HCT116 (cell line): ENCODE results near the gene PLA2R1. TPM values are rescaled to one million over a fixed set of nuclear protein-coding genes. Genes with fewer than 3 reads are reported as not detected.

Experiments
- ATAC-seq: fragments of 200-7000 bp; cut with Tn5 transposase; 2 replicates; pipeline ENCODE4 v1.9.1; 2020; ENCODE audit warnings: mild to moderate bottlenecking, moderate library complexity
- BruUV-seq: library from RNA; stranded (reverse); fragments of 400-500 nt; replicated peaks from 2 replicates; lab custom pipeline; 2021; lab: Mats Ljungman, UMichigan
- CTCF ChIA-PET: fragments of 300-600 bp; sonication (Branson Sonifier 250); formaldehyde crosslinking; loops from one replicate; lab custom pipeline; 2021; ENCODE audit warnings: antibody characterized with exemption; lab: Charles Lee
- POLR2A ChIA-PET: fragments of 300-600, 350-600 bp; sonication (Branson Sonifier 250); formaldehyde crosslinking; loops from one replicate; lab custom pipeline; 2021; ENCODE audit warnings: antibody characterized with exemption; lab: Charles Lee
- RAD21 ChIA-PET, 2 experiments: fragments of 300-600 bp; sonication (Branson Sonifier 250); formaldehyde crosslinking; loops; one replicate each; lab custom pipeline; 2023; ENCODE audit warnings: low total read pairs in 2 of 2; ENCODE audit not compliant: uncharacterized antibody in 2 of 2, unreplicated experiment in 2 of 2, low non-redundant PET in 1 of 2; lab: Charles Lee
- DNase-seq: peaks from one replicate; pipeline ENCODE4 v3.0.0-alpha.2; 2010; ENCODE audit warnings: low read depth, low spot score
- H2AFZ ChIP-seq: fragments of 200-600 bp; shearing (Covaris generic), sonication (generic); 2 replicates; pipeline ENCODE4 v1.6.1; 2017; ENCODE audit warnings: low read depth, mixed run types, mixed read lengths, antibody characterized with exemption, low read length; ENCODE audit not compliant: poor library complexity, severe bottlenecking
- H3K27ac ChIP-seq: 2 replicates; pipeline ENCODE4 v1.5.1; 2012; ENCODE audit warnings: low read depth, low read length
- H3K27me3 ChIP-seq: fragments of 200-600 bp; sonication (generic); 2 replicates; pipeline ENCODE4 v1.6.1; 2016; ENCODE audit warnings: mixed run types, low read length, mixed read lengths; ENCODE audit not compliant: insufficient read depth
- H3K36me3 ChIP-seq, 2 experiments: fragments of 200-500 bp in 1 of 2; fragments of 200-600 bp in 1 of 2; sonication (Bioruptor generic) in 1 of 2; sonication (generic) in 1 of 2; 2 replicates each; pipeline versions ENCODE4 v1.5.1 to v1.6.1; 2014 to 2016; ENCODE audit warnings: low read length in 2 of 2, inconsistent platforms in 1 of 2, mixed read lengths in 1 of 2, mixed run types in 1 of 2; ENCODE audit not compliant: insufficient read depth in 2 of 2, control insufficient read depth in 1 of 2
- H3K4me1 ChIP-seq, 2 experiments: fragments of 200-600 bp in 1 of 2; sonication (generic) in 1 of 2; 2 replicates each; pipeline versions ENCODE4 v1.5.1 to v1.6.1; 2012 to 2017; ENCODE audit warnings: low read length in 2 of 2, inconsistent platforms in 1 of 2, mild to moderate bottlenecking in 1 of 2, mixed read lengths in 1 of 2, mixed run types in 1 of 2, moderate library complexity in 1 of 2; ENCODE audit not compliant: insufficient read depth in 2 of 2, control insufficient read depth in 1 of 2
- H3K4me2 ChIP-seq: fragments of 200-600 bp; sonication (generic); 2 replicates; pipeline ENCODE4 v1.6.1; 2017; ENCODE audit warnings: mixed run types, low read length, mixed read lengths
- H3K4me3 ChIP-seq, 2 experiments: fragments of 200-600 bp in 1 of 2; sonication (generic) in 1 of 2; replicated peaks in 1 of 2; 2 replicates each; pipeline ENCODE4 v1.5.1; 2011 to 2016; ENCODE audit warnings: low read length in 2 of 2, control low read depth in 1 of 2, low read depth in 1 of 2, mild to moderate bottlenecking in 1 of 2, mixed read lengths in 1 of 2, mixed run types in 1 of 2
- H3K79me2 ChIP-seq: fragments of 200-600 bp; sonication (generic); 2 replicates; pipeline ENCODE4 v1.6.1; 2017; ENCODE audit warnings: mild to moderate bottlenecking, mixed run types, low read length, moderate library complexity, mixed read lengths; ENCODE audit not compliant: insufficient read depth
- H3K9ac ChIP-seq: fragments of 200-600 bp; sonication (generic); 2 replicates; pipeline ENCODE4 v1.6.1; 2016; ENCODE audit warnings: low read length, mixed read lengths
- H3K9me2 ChIP-seq: fragments of 200-600 bp; sonication (generic), shearing (Covaris generic); 2 replicates; pipeline ENCODE4 v1.6.1; 2017; ENCODE audit warnings: mixed run types, mild to moderate bottlenecking, moderate library complexity; ENCODE audit not compliant: insufficient read depth
- H3K9me3 ChIP-seq, 2 experiments: fragments of 200-500 bp in 1 of 2; fragments of 200-600 bp in 1 of 2; sonication (Bioruptor generic) in 1 of 2; sonication (generic) in 1 of 2; 2 replicates each; pipeline ENCODE4 v1.6.1; 2014 to 2017; ENCODE audit warnings: low read length in 2 of 2, mixed read lengths in 2 of 2, inconsistent platforms in 1 of 2, low read depth in 1 of 2, mild to moderate bottlenecking in 1 of 2, mixed run types in 1 of 2, moderate library complexity in 1 of 2; ENCODE audit not compliant: control insufficient read depth in 1 of 2, insufficient read depth in 1 of 2
- H4K20me1 ChIP-seq: fragments of 200-600 bp; sonication (generic), shearing (Covaris generic); 2 replicates; pipeline ENCODE4 v1.6.1; 2017; ENCODE audit warnings: mixed run types, mild to moderate bottlenecking, moderate library complexity; ENCODE audit not compliant: insufficient read depth
- CBX3 ChIP-seq: IDR thresholded peaks from 2 replicates; pipeline ENCODE4 v1.6.1; 2012; ENCODE audit warnings: low read depth
- CEBPB ChIP-seq: IDR thresholded peaks from 2 replicates; pipeline ENCODE4 v1.6.1; 2012; ENCODE audit warnings: low read depth
- EGR1 ChIP-seq: IDR thresholded peaks from 2 replicates; pipeline ENCODE4 v1.6.1; 2012; ENCODE audit warnings: low read depth
- ELF1 ChIP-seq: IDR thresholded peaks from 2 replicates; pipeline ENCODE4 v1.6.1; 2012; ENCODE audit warnings: low read depth, borderline replicate concordance
- EZH2phosphoT487 ChIP-seq: fragments of 200-600 bp; IDR thresholded peaks from 2 replicates; pipeline ENCODE4 v1.6.1; 2018; ENCODE audit warnings: antibody characterized with exemption, borderline replicate concordance
- FOSL1 ChIP-seq: IDR thresholded peaks from 2 replicates; pipeline ENCODE4 v1.6.1; 2012; ENCODE audit warnings: low read depth
- JUND ChIP-seq: IDR thresholded peaks from 2 replicates; pipeline ENCODE4 v1.6.1; 2012
- POLR2AphosphoS5 ChIP-seq: IDR thresholded peaks from 2 replicates; pipeline ENCODE4 v1.6.1; 2011; ENCODE audit warnings: mild to moderate bottlenecking, low read depth, low read length, moderate library complexity
- RAD21 ChIP-seq: IDR thresholded peaks from 2 replicates; pipeline ENCODE4 v1.6.1; 2012; ENCODE audit warnings: low read depth, mild to moderate bottlenecking
- SIN3A ChIP-seq: IDR thresholded peaks from 2 replicates; pipeline ENCODE4 v1.6.1; 2012; ENCODE audit warnings: low read depth
- SP1 ChIP-seq: IDR thresholded peaks from 2 replicates; pipeline ENCODE4 v1.6.1; 2012; ENCODE audit warnings: low read depth
- SRF ChIP-seq: IDR thresholded peaks from 2 replicates; pipeline ENCODE4 v1.6.1; 2012; ENCODE audit warnings: low read depth
- YY1 ChIP-seq: IDR thresholded peaks from 2 replicates; pipeline ENCODE4 v1.6.1; 2011; ENCODE audit warnings: low read length, low read depth, moderate library complexity, mild to moderate bottlenecking; ENCODE audit not compliant: insufficient replicate concordance; ENCODE audit errors: extremely low read depth
- ZNF274 ChIP-seq: fragments of 200-500 bp; sonication (Bioruptor generic); IDR thresholded peaks from 2 replicates; pipeline ENCODE4 v1.6.1; 2014; ENCODE audit warnings: mild to moderate bottlenecking, low read depth, low read length, inconsistent platforms
- intact Hi-C: fragments of 100-400 bp; cut with micrococcal nuclease; formaldehyde crosslinking; loops from 2 replicates; pipeline ENCODE4 v1.10.0; 2022
- total RNA-seq: library from RNA; stranded (reverse); gene quantifications from one replicate; pipeline ENCODE4 v1.2.1, GENCODE V29; 2021; ENCODE audit not compliant: unreplicated experiment
- TF ChIP-seq, protein P1 (sequence below), 3 experiments: fragments of 200-600 bp in 1 of 3; sonication (generic) in 1 of 3; IDR thresholded peaks in 2 of 3; conservative IDR thresholded peaks in 1 of 3; 2 replicates each; pipeline ENCODE4 v1.5.1; 2012 to 2017; ENCODE audit warnings: low read depth in 2 of 3, low read length in 2 of 3, antibody characterized with exemption in 1 of 3, borderline replicate concordance in 1 of 3, control low read depth in 1 of 3, mild to moderate bottlenecking in 1 of 3, mixed read lengths in 1 of 3, mixed run types in 1 of 3, moderate library complexity in 1 of 3; ENCODE audit not compliant: insufficient read depth in 1 of 3
- TF ChIP-seq, protein P2 (sequence below): IDR thresholded peaks from 2 replicates; pipeline ENCODE4 v1.6.1; 2012

PLA2R1 gene
- total RNA-seq, 1 experiment from 2014 or later, result 0.34 TPM

DNA sequence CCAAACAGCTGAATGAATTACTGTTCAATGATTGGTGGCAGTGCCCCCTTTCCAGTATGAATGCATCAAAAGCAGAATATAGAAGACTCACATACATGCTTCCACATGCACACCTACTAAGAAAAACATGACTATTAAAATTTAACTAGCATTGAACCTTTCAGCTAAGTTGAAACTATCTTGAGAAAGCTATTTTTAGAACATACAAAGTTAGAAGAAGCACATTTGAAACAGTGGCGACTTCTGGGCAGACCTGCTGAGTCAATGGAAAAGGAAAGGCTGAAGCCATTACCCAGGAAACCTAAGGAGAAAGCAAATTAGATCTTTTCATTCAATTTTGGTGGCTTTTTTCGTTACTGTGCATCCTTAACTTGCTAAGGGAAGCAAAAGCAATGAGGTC, 55.9 kb downstream of the PLA2R1 start (continued):
- TF ChIP-seq, protein P1, sequence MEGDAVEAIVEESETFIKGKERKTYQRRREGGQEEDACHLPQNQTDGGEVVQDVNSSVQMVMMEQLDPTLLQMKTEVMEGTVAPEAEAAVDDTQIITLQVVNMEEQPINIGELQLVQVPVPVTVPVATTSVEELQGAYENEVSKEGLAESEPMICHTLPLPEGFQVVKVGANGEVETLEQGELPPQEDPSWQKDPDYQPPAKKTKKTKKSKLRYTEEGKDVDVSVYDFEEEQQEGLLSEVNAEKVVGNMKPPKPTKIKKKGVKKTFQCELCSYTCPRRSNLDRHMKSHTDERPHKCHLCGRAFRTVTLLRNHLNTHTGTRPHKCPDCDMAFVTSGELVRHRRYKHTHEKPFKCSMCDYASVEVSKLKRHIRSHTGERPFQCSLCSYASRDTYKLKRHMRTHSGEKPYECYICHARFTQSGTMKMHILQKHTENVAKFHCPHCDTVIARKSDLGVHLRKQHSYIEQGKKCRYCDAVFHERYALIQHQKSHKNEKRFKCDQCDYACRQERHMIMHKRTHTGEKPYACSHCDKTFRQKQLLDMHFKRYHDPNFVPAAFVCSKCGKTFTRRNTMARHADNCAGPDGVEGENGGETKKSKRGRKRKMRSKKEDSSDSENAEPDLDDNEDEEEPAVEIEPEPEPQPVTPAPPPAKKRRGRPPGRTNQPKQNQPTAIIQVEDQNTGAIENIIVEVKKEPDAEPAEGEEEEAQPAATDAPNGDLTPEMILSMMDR (IDR thresholded peaks at IDR 0.05 in 2 of 3, conservative IDR thresholded peaks at IDR 0.05 in 1 of 3; ENCODE audit: borderline replicate concordance in 1 of 3, insufficient read depth in 1 of 3, low read depth in 2 of 3, low read length in 2 of 3), result no peak
- no peak for TF ChIP-seq EGR1
- TF ChIP-seq FOSL1, result no peak
- no peak for TF ChIP-seq POLR2AphosphoS5
- no peak for TF ChIP-seq SRF

DNA sequence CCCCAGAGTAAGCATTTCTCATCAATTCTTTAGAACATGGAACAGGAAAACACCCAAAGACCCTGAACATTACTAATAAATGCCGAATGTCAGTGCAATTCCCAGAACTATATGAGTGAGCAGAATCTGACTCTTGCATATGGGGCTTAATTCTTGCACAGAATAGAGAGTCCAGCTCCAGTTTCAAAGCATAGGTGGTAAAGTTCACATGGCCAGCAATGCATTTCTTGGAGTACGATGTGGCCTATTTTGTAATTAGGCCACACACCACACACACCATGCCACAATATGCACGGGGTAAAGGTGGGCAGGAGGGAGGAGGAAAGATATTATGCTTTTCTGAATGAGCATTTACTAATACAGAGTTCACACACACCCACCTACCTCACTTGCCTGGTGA, 56.5 kb downstream of the PLA2R1 start:
- ChIA-PET RAD21 (no interaction called here), CTCF (no interaction called here), POLR2A (no interaction called here)
- Histone ChIP-seq H3K4me2 (no peak overlapping the region), H3K9me3 (no peaks in the 10 kb centered on the region), H3K79me2 (no peaks in the 10 kb centered on the region), H3K4me3 (no peak overlapping the region), H3K27ac (no peak overlapping the region), H4K20me1 (no peaks in the 10 kb centered on the region), H3K9ac (no peak overlapping the region), H3K27me3 (no peaks in the 10 kb centered on the region), H2AFZ (no peak overlapping the region), H3K9me2 (no peaks in the 10 kb centered on the region), H3K36me3 (no peaks in the 10 kb centered on the region), H3K4me1 (no peaks in the 10 kb centered on the region)
- intact Hi-C loops, result no loop called here
- DNase-seq (no peak), ATAC-seq (no peak)
- no TSS peak for BruUV-seq
- no peak for TF ChIP-seq YY1

DNA sequence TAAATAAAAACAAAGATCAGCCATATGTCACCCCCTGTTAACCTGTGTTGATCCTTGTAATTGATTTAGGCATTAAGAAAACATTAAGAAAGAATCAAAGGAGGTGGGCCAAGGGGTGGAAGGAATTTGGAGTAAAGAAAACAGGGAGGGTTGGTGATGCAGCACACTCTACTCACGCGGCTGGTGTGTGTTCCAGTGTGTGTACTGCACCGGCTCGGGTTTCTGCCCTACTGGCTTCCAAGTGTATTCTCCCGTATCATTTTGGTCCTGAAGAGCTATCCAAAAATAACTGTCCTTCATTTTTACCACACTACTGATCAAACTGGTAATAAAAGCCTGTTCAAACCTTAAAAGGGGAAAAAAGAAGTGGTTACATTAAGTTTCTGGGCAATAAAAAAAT, 56.9 kb downstream of the PLA2R1 start:
- TF ChIP-seq SP1 (no peak), CBX3 (no peak), ELF1 (no peak), EGR1 (no peak), SIN3A (no peak), EZH2phosphoT487 (no peak), SRF (no peak), POLR2AphosphoS5 (no peak), YY1 (no peak), CEBPB (no peak), JUND (no peak), ZNF274 (no peak), RAD21 (no peak)
- TF ChIP-seq, protein P2, sequence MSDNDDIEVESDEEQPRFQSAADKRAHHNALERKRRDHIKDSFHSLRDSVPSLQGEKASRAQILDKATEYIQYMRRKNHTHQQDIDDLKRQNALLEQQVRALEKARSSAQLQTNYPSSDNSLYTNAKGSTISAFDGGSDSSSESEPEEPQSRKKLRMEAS, result no peak
- no peak overlapping the region for H3K27ac ChIP-seq
- H3K4me2 ChIP-seq, result no peak overlapping the region
- no peaks in the 10 kb centered on the region for H3K4me1 ChIP-seq
- no peaks in the 10 kb centered on the region for H4K20me1 ChIP-seq
- DNase-seq, result no peak
- H3K36me3 ChIP-seq, result no peaks in the 10 kb centered on the region
- H3K27me3 ChIP-seq, result no peaks in the 10 kb centered on the region
- H3K9me2 ChIP-seq, result 0 out of 2 replicates have a peak, but pooled peaks cover 1% of the 10 kb centered on the region
- no TSS peak for BruUV-seq
- H3K9me3 ChIP-seq, result no peaks in the 10 kb centered on the region
- no peak overlapping the region for H3K4me3 ChIP-seq
- H3K79me2 ChIP-seq, result no peaks in the 10 kb centered on the region
- RAD21 ChIA-PET, result no interaction called here
- intact Hi-C loops, result no loop called here
- no peak overlapping the region for H2AFZ ChIP-seq
- POLR2A ChIA-PET, result no interaction called here
- H3K9ac ChIP-seq, result no peak overlapping the region
- no peak for ATAC-seq
- CTCF ChIA-PET, result no interaction called here
